AG04449 (cell line): ENCODE results near the gene CASP10.
"Not testable (repeated sequence)": the region's sequence is repeated elsewhere in the genome, so short reads cannot be mapped to it uniquely, and the experiment has no call there.

Experiments used
- CTCF ChIA-PET: fragments of 350-600 bp; formaldehyde crosslinking; extraction: SDS; loops from one replicate; lab custom pipeline; 2021; ENCODE audit warnings: antibody characterized with exemption; lab: Yijun Ruan, JAX
- POLR2A ChIA-PET: fragments of 400-600, 350-600 bp; formaldehyde crosslinking; extraction: SDS; loops from one replicate; lab custom pipeline; 2020; ENCODE audit warnings: antibody characterized with exemption, inconsistent platforms; lab: Yijun Ruan, JAX
- DNase-seq: peaks from one replicate; pipeline ENCODE4 v3.0.0-alpha.2; 2010; ENCODE audit warnings: low read depth, low spot score
- H3K4me3 ChIP-seq: 2 replicates; pipeline ENCODE4 v1.5.1; 2011; ENCODE audit warnings: low read depth, mild to moderate bottlenecking, control low read depth, low read length
- TF ChIP-seq, protein P1 (sequence below): IDR thresholded peaks from one replicate; pipeline ENCODE4 v1.5.1; 2011; ENCODE audit warnings: mild to moderate bottlenecking, moderate library complexity, low read length, control low read depth, inconsistent platforms; ENCODE audit not compliant: insufficient read depth; ENCODE audit errors: missing control alignments

CASP10 gene

DNA sequence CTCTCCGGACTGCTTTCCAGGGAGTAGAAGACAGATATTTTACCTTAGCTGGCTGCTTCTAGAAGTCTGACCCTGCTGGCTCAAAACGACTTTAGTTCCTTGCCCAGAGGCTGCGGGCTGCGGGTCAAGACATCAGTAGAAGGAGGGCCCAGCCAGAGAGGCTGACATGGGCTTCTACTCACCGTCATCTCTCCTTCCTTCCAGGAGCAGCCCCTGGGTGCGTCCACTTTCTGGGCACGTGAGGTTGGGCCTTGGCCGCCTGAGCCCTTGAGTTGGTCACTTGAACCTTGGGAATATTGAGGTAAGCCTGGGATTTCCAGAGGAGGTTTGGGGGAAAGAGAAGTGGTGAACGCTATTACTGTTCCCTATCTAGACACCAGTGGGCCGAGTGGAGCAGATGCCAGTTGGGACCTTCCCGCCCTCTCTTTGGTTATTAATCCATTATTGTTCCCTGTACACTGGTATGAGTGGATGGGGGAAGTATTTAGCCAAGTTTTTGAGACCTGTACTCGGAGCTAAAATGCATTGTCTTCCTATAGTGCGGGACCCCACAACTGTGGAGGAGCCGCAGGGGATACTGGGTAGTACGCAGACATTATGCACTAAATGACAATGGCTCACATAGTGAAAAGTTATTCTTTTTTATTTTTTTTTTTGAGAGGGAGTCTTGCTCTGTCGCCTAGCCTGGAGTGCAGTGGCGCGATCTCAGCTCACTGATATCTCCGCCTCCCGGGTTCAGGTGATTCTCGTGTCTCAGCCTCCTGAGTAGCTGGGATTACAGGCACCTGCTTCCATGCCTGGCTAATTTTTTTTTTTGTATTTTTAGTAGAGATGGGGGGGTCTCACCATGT lies 51.1 kb downstream of the CASP10 start:
- CTCF ChIA-PET: interaction anchor here (0.6 to 3.2 kb wide), 12 partner anchors 13 to 428 kb away, joined by 3 to 63 read pairs (median 14); partner anchors contain the start of gene CASP10
- no peak for DNase-seq
- TF ChIP-seq, protein P1, sequence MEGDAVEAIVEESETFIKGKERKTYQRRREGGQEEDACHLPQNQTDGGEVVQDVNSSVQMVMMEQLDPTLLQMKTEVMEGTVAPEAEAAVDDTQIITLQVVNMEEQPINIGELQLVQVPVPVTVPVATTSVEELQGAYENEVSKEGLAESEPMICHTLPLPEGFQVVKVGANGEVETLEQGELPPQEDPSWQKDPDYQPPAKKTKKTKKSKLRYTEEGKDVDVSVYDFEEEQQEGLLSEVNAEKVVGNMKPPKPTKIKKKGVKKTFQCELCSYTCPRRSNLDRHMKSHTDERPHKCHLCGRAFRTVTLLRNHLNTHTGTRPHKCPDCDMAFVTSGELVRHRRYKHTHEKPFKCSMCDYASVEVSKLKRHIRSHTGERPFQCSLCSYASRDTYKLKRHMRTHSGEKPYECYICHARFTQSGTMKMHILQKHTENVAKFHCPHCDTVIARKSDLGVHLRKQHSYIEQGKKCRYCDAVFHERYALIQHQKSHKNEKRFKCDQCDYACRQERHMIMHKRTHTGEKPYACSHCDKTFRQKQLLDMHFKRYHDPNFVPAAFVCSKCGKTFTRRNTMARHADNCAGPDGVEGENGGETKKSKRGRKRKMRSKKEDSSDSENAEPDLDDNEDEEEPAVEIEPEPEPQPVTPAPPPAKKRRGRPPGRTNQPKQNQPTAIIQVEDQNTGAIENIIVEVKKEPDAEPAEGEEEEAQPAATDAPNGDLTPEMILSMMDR: no peak
- H3K4me3 ChIP-seq: no peak overlapping the region
- POLR2A ChIA-PET: interaction anchor here (0.6 to 0.8 kb wide), 2 partner anchors 235 to 385 kb away, joined by 3 to 4 read pairs; a partner anchor contains a TSS

DNA sequence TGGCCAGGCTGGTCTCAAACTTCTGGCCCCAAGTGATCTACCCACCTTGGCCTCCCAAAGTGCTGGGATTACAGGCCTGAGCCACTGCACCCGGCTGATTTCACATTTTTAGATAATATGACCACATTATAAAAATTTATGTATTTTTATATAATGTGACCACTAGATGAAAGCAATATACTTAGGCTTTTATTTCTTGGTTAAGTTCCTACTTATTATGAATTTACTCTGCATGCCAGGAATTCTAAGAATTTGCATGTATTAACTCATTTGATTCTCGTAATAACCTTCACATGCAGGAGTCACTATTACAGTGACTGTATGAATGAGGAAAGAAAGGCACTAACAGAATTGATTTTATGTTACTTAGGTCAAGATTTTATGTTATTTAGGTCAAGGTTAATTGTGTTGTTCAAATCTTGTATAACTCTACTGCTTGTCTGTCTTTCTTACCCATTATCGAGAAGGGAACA lies 51.8 kb downstream of the CASP10 start:
- no peak overlapping the region for H3K4me3 ChIP-seq
- ChIA-PET CTCF (interaction anchor here (0.7 to 3.2 kb wide), 3 partner anchors 130 to 218 kb away, joined by 3 to 34 read pairs (median 4); no protein-coding TSS in a partner anchor), POLR2A (interaction anchor here (0.6 to 0.8 kb wide), 2 partner anchors 234 to 384 kb away, joined by 3 to 4 read pairs; a partner anchor contains a TSS)
- TF ChIP-seq, protein P1: no peak
- no peak for DNase-seq

DNA sequence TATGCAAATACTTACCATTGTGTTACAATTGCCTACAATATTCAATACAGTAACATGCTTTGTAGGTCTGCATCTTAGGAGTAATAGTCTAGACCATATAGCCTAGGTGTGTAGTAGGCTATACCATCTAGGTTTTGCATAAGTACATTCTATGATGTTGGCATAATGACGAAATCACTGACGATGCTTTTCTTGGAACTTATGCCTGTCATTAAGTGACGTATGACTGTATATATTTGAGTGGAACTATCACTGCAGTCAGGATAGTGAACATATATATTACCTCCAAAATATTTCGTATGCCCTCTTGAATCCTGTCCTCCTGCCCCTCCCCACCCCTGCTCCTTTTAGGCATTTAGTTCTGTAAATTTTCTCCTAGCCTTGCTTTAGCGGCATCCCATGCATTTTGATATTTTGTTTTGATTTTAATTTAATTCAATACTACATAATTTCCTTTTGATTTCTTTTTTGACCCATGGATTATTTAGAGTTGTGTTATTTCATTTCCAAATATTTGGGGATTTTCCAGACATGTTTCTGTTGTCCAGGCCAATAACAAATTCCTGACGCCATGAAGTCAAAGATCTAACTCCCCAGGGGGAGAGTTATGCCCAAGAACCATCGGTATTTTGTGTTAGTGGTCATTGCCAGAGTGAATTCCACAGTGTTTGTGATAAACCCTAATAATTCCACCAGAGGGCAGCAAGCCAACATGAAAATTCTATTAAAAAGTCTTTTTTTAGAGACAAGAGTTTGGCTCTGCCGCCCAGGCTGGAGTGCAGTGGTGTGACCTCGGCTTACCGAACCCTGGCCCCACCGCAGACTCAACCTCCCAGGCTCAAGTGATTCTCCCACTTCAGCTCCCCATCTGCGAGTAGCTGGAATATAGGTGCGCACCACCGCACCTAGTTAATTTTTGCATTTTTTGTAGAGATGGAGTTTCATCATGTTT lies 53.2 kb downstream of the CASP10 start:
- POLR2A ChIA-PET: no interaction called here

DNA sequence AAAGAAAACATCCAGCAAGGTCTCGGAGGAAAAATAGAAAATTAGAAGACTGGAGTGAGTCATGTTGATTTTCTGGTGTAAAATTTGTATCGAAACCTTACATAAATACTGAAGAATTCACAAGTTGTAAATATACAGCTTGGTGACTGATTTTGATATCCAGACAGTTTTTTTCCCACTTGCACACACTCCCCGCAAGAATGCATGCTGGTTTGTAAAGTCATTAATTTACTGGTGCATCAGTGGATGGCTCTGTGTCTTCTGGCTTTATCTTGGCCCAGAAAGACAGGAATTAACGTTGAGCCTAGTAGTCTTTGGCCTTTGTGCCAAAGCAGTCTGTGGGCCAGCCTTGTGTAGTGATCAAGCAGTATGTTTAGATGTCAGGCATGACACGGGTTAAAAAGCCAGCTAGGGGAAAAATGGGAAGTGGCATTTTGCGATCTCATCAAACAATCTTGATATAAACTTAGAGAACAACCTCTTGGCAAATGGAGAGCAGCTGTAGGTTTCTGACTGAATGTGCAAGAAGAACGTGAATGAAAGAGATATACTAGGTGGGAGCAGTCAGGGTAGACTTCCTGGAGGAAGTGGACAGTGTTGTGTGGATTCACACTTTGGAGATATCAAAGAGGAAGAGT lies 54.7 kb downstream of the CASP10 start:
- ChIA-PET CTCF (interaction anchor here (0.7 to 2.5 kb wide), 9 partner anchors 13 to 470 kb away, joined by 3 to 50 read pairs (median 4); no protein-coding TSS in a partner anchor), POLR2A (interaction anchor here (0.6 kb wide), 1 partner anchor 155 kb away, joined by 3 read pairs; no protein-coding TSS in a partner anchor)
- TF ChIP-seq, protein P1: no peak
- DNase-seq: no peak
- no peak overlapping the region for H3K4me3 ChIP-seq

More for the DNA sequence above, 53.2 kb downstream of the CASP10 start:
- DNase-seq: peak; percentile 68
- TF ChIP-seq, protein P1: peak; percentile 28
- CTCF ChIA-PET: interaction anchor here (0.6 to 2.5 kb wide), 20 partner anchors 15 to 471 kb away, joined by 3 to 50 read pairs (median 4); a partner anchor contains a TSS
- no peak overlapping the region for H3K4me3 ChIP-seq

DNA sequence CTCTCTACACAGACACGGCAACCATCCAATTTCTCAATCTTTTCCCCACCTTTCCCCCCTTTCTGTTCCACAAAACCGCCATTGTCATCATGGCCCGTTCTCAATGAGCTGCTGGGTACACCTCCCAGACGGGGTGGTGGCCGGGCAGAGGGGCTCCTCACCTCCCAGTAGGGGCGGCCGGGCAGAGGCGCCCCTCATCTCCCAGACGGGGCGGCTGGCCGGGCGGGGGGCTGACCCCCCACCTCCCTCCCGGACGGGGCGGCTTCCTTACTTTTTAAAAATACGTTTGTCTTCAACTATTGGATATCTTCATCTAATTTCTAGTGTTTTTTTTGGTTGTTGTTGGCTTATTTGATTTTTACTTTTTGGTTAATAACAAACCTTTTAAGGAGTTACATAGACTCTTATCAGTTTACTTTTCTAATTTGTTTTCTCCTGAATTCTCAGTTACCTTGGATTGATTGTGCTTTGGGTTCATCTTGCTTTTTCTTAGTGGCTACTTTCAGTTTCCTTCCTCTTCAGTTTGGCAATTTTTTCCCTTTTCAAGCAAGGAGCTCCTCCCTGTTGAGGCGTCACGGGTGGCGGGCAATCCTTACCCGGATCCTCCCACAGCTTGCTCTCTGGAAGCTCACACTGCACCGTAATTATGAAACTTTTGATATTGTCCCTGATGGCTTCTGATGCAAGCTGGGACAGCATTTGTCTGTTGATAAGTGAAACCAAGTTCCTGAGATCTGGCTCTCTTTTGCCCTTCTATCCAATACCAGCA lies 56.4 kb downstream of the CASP10 start:
- CTCF ChIA-PET: interaction anchor here (1.0 to 1.1 kb wide), 2 partner anchors 9 to 124 kb away, joined by 3 to 4 read pairs; no protein-coding TSS in a partner anchor
- POLR2A ChIA-PET, DNase-seq, H3K4me3 ChIP-seq: not testable (repeated sequence)
